ENCODE data around the gene NTHL1. TPM values are rescaled to one million over a fixed set of nuclear protein-coding genes. Genes with fewer than 3 reads are reported as not detected.

The NTHL1 gene
- total RNA-seq, 1 experiment from 2014 or later = 93.3 TPM

DNA sequence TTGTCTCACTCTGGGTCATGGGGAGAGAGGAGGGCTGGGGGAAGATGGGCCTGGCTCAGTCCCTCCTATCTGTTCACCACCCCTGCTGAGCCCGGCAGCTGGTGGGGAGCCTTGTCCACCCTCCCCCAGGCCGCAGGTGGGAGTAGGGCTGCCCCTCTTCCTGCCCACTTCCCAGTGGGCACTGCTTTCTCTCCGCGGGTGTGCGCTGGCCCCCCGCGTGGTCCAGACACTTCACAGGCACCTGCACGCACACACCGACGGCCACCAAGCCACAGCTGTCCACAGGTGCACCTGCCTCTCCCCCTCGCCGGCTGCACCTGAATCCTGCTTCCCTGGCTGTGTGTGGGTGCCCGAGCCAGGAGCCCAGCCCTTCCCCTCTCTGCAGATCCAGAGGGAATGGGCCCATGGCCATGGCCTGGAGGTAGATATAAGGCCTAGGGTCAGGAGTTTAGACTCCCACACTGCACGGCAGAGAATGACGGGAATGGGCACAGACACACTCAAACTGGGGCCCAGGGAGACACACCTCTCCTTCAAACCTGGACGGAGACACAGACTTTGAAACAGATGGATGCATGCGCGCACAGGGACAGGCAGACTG is 18.9 kb downstream of the NTHL1 start (continued):
- TF ChIP-seq, protein P1, sequence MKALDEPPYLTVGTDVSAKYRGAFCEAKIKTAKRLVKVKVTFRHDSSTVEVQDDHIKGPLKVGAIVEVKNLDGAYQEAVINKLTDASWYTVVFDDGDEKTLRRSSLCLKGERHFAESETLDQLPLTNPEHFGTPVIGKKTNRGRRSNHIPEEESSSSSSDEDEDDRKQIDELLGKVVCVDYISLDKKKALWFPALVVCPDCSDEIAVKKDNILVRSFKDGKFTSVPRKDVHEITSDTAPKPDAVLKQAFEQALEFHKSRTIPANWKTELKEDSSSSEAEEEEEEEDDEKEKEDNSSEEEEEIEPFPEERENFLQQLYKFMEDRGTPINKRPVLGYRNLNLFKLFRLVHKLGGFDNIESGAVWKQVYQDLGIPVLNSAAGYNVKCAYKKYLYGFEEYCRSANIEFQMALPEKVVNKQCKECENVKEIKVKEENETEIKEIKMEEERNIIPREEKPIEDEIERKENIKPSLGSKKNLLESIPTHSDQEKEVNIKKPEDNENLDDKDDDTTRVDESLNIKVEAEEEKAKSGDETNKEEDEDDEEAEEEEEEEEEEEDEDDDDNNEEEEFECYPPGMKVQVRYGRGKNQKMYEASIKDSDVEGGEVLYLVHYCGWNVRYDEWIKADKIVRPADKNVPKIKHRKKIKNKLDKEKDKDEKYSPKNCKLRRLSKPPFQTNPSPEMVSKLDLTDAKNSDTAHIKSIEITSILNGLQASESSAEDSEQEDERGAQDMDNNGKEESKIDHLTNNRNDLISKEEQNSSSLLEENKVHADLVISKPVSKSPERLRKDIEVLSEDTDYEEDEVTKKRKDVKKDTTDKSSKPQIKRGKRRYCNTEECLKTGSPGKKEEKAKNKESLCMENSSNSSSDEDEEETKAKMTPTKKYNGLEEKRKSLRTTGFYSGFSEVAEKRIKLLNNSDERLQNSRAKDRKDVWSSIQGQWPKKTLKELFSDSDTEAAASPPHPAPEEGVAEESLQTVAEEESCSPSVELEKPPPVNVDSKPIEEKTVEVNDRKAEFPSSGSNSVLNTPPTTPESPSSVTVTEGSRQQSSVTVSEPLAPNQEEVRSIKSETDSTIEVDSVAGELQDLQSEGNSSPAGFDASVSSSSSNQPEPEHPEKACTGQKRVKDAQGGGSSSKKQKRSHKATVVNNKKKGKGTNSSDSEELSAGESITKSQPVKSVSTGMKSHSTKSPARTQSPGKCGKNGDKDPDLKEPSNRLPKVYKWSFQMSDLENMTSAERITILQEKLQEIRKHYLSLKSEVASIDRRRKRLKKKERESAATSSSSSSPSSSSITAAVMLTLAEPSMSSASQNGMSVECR (CRISPR knock-in tag; IDR thresholded peaks at IDR 0.05; ENCODE audit: borderline replicate concordance) = no peak
- TF ChIP-seq, protein P2, sequence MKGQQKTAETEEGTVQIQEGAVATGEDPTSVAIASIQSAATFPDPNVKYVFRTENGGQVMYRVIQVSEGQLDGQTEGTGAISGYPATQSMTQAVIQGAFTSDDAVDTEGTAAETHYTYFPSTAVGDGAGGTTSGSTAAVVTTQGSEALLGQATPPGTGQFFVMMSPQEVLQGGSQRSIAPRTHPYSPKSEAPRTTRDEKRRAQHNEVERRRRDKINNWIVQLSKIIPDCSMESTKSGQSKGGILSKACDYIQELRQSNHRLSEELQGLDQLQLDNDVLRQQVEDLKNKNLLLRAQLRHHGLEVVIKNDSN (CRISPR knock-in tag; IDR thresholded peaks at IDR 0.05) = no peak
- no peak for TF ChIP-seq NFYB (CRISPR knock-in tag; conservative IDR thresholded peaks at IDR 0.05; ENCODE audit: low read depth)
- TF ChIP-seq IRF2 (CRISPR knock-in tag; IDR thresholded peaks at IDR 0.05; ENCODE audit: borderline replicate concordance, low read depth) = no peak
- TF ChIP-seq NR2C2 (CRISPR knock-in tag; IDR thresholded peaks at IDR 0.05) = no peak
- no peak for TF ChIP-seq TEAD4 (CRISPR knock-in tag; IDR thresholded peaks at IDR 0.05)
- TF ChIP-seq CREB1 (CRISPR knock-in tag; IDR thresholded peaks at IDR 0.05) = no peak

DNA sequence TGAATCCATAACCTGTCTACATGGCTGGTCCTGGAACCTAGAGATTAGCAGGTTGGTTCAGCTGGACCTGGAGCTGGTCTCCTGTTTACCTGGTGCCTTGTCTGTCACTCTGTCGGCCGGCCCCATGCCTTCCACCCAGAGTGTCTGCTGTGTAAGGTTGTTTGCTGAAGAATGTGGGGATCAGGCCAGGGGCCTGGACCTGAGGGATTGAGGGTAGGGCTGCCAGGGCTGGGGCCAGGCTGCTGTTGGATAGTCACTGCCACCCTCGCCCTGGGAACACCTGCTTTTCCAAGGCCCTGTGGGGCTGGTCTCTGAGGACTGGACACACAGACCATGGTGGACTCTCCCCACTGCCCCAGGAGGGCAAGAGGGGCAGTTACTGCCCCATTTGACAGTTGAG is 19.5 kb downstream of the NTHL1 start:
- Mint-ChIP-seq H3K4me3 (peak overlapping the region; percentile 75), H3K27me3 (ENCODE audit: low read depth) (peaks cover 26% of the 10 kb centered on the region), H3K36me3 (no peaks in the 10 kb centered on the region), H3K9me3 (no peaks in the 10 kb centered on the region), H3K4me1 (peaks cover 8% of the 10 kb centered on the region), H3K27ac (no peak overlapping the region)
- no peak for TF ChIP-seq OVOL2 (CRISPR knock-in tag; IDR thresholded peaks at IDR 0.05; ENCODE audit: borderline replicate concordance)
- TF ChIP-seq, protein P3, sequence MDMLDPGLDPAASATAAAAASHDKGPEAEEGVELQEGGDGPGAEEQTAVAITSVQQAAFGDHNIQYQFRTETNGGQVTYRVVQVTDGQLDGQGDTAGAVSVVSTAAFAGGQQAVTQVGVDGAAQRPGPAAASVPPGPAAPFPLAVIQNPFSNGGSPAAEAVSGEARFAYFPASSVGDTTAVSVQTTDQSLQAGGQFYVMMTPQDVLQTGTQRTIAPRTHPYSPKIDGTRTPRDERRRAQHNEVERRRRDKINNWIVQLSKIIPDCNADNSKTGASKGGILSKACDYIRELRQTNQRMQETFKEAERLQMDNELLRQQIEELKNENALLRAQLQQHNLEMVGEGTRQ (CRISPR knock-in tag; IDR thresholded peaks at IDR 0.05) = no peak
- no peak for TF ChIP-seq SOX15 (CRISPR knock-in tag; IDR thresholded peaks at IDR 0.05)
- no peak for TF ChIP-seq SMAD4 (CRISPR knock-in tag; IDR thresholded peaks at IDR 0.05)
- TF ChIP-seq, protein P4, sequence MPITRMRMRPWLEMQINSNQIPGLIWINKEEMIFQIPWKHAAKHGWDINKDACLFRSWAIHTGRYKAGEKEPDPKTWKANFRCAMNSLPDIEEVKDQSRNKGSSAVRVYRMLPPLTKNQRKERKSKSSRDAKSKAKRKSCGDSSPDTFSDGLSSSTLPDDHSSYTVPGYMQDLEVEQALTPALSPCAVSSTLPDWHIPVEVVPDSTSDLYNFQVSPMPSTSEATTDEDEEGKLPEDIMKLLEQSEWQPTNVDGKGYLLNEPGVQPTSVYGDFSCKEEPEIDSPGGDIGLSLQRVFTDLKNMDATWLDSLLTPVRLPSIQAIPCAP (CRISPR knock-in tag; IDR thresholded peaks at IDR 0.05) = no peak
- TF ChIP-seq, protein P5, sequence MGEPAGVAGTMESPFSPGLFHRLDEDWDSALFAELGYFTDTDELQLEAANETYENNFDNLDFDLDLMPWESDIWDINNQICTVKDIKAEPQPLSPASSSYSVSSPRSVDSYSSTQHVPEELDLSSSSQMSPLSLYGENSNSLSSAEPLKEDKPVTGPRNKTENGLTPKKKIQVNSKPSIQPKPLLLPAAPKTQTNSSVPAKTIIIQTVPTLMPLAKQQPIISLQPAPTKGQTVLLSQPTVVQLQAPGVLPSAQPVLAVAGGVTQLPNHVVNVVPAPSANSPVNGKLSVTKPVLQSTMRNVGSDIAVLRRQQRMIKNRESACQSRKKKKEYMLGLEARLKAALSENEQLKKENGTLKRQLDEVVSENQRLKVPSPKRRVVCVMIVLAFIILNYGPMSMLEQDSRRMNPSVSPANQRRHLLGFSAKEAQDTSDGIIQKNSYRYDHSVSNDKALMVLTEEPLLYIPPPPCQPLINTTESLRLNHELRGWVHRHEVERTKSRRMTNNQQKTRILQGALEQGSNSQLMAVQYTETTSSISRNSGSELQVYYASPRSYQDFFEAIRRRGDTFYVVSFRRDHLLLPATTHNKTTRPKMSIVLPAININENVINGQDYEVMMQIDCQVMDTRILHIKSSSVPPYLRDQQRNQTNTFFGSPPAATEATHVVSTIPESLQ (CRISPR knock-in tag; IDR thresholded peaks at IDR 0.05) = no peak
- no peak for TF ChIP-seq CREB1 (CRISPR knock-in tag; IDR thresholded peaks at IDR 0.05)
- TF ChIP-seq, protein P6, sequence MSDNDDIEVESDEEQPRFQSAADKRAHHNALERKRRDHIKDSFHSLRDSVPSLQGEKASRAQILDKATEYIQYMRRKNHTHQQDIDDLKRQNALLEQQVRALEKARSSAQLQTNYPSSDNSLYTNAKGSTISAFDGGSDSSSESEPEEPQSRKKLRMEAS (CRISPR knock-in tag; IDR thresholded peaks at IDR 0.05) = no peak
- TF ChIP-seq NFATC4 (CRISPR knock-in tag; IDR thresholded peaks at IDR 0.05) = no peak
- TF ChIP-seq NR3C1 (CRISPR knock-in tag; conservative IDR thresholded peaks at IDR 0.05; ENCODE audit: low read depth) = no peak
- TF ChIP-seq, protein P7, sequence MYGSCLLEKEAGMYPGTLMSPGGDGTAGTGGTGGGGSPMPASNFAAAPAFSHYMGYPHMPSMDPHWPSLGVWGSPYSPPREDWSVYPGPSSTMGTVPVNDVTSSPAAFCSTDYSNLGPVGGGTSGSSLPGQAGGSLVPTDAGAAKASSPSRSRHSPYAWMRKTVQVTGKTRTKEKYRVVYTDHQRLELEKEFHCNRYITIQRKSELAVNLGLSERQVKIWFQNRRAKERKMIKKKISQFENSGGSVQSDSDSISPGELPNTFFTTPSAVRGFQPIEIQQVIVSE (CRISPR knock-in tag; IDR thresholded peaks at IDR 0.05; ENCODE audit: borderline replicate concordance) = no peak
- no peak for TF ChIP-seq ZNF232 (CRISPR knock-in tag; IDR thresholded peaks at IDR 0.05)
- DNase-seq (ENCODE audit: low spot score) = no peak
- POLR2A ChIA-PET = no interaction called here
- CTCF ChIA-PET = interaction anchor here (0.9 to 2.3 kb wide), 4 partner anchors 12 to 112 kb away, joined by 3 to 16 read pairs (median 8); no protein-coding TSS in a partner anchor
- ATAC-seq = no peak
